ENCODE measurements around the gene PNPLA6. TPM values are rescaled to one million over a fixed set of nuclear protein-coding genes. Genes with fewer than 3 reads are reported as not detected.

The PNPLA6 gene
- total and polyA plus RNA-seq, 8 donors: 28.7 to 255 (median 37.7) TPM

- intact Hi-C loops (cut with DNase I): no loop called here
- no peak overlapping the region for H3K27ac ChIP-seq
- peaks cover 0 to 34% of the 10 kb centered on the region in 2 donors for H3K4me1 ChIP-seq
- ATAC-seq (no peak), DNase-seq (no peak)
- H3K27me3 ChIP-seq: peaks cover 8 to 54% of the 10 kb centered on the region in 2 donors
- no peak overlapping the region for H3K4me3 ChIP-seq
- H3K9me3 ChIP-seq: no peaks in the 10 kb centered on the region
- no peaks in the 10 kb centered on the region for H3K36me3 ChIP-seq
- TF ChIP-seq, protein P1, sequence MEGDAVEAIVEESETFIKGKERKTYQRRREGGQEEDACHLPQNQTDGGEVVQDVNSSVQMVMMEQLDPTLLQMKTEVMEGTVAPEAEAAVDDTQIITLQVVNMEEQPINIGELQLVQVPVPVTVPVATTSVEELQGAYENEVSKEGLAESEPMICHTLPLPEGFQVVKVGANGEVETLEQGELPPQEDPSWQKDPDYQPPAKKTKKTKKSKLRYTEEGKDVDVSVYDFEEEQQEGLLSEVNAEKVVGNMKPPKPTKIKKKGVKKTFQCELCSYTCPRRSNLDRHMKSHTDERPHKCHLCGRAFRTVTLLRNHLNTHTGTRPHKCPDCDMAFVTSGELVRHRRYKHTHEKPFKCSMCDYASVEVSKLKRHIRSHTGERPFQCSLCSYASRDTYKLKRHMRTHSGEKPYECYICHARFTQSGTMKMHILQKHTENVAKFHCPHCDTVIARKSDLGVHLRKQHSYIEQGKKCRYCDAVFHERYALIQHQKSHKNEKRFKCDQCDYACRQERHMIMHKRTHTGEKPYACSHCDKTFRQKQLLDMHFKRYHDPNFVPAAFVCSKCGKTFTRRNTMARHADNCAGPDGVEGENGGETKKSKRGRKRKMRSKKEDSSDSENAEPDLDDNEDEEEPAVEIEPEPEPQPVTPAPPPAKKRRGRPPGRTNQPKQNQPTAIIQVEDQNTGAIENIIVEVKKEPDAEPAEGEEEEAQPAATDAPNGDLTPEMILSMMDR (IDR thresholded peaks at IDR 0.05): no peak
Measured at GRCh38 chr19:7502552-7502951, 33.0 kb upstream of the PNPLA6 start.

DNA sequence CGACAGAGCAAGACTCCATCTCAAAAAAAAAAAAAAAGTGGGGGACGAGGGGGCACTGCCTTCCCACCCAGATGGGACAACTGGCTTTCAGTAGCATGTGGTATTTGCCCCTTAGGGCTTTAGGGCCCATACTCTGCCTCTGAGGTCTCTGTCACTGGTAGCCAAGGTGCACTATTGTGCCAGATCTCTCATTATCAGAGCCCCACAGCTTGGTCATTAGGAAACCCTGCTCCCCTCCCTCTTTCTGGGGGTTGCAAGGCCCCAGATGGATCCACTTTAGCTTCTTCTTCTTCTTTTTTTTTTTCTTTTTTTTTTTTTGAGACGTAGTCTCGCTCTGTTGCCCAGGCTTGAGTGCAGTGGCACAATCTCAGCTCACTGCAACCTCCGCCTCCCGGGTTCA is 30.8 kb upstream of the PNPLA6 start:
- TF ChIP-seq, protein P1 (IDR thresholded peaks at IDR 0.05): no peak
- intact Hi-C loops (cut with DNase I): no loop called here
- H3K4me3 ChIP-seq: no peak overlapping the region
- no peaks in the 10 kb centered on the region for H3K9me3 ChIP-seq
- no peaks in the 10 kb centered on the region for H3K36me3 ChIP-seq
- peaks cover 8 to 54% of the 10 kb centered on the region in 2 donors for H3K27me3 ChIP-seq
- ATAC-seq (no peak), DNase-seq (no peak)
- H3K27ac ChIP-seq: no peak overlapping the region
- peaks cover 0 to 43% of the 10 kb centered on the region in 2 donors for H3K4me1 ChIP-seq

GRCh38 chr19:7505288-7505681 is 30.2 kb upstream of the PNPLA6 start:
- Histone ChIP-seq H3K4me1 (peaks cover 0 to 43% of the 10 kb centered on the region in 2 donors), H3K4me3 (peak overlapping the region in 1 of 2 donors; percentile 30), H3K27ac (no peak overlapping the region), H3K27me3 (peaks cover 8 to 50% of the 10 kb centered on the region in 2 donors), H3K9me3 (no peaks in the 10 kb centered on the region), H3K36me3 (no peaks in the 10 kb centered on the region)
- intact Hi-C loops (cut with DNase I): no loop called here
- TF ChIP-seq, protein P1 (IDR thresholded peaks at IDR 0.05): no peak
- no peak for ATAC-seq
- DNase-seq: peak in 1 of 4 donors; percentile 68

- TF ChIP-seq, protein P1 (IDR thresholded peaks at IDR 0.05): no peak
- H3K4me1 ChIP-seq: peaks cover 0 to 39% of the 10 kb centered on the region in 2 donors
- no peaks in the 10 kb centered on the region for H3K9me3 ChIP-seq
- H3K36me3 ChIP-seq: no peaks in the 10 kb centered on the region
- peak overlapping the region in 1 of 2 donors; percentile 30 for H3K4me3 ChIP-seq
- DNase-seq (peak in 2 of 4 donors; percentile 65 to 86), ATAC-seq (peak; percentile 66)
- H3K27ac ChIP-seq: no peak overlapping the region
- peaks cover 3 to 44% of the 10 kb centered on the region in 2 donors for H3K27me3 ChIP-seq
- intact Hi-C loops (cut with DNase I): no loop called here
Measured at GRCh38 chr19:7505682-7506384, 29.7 kb upstream of the PNPLA6 start.

DNA sequence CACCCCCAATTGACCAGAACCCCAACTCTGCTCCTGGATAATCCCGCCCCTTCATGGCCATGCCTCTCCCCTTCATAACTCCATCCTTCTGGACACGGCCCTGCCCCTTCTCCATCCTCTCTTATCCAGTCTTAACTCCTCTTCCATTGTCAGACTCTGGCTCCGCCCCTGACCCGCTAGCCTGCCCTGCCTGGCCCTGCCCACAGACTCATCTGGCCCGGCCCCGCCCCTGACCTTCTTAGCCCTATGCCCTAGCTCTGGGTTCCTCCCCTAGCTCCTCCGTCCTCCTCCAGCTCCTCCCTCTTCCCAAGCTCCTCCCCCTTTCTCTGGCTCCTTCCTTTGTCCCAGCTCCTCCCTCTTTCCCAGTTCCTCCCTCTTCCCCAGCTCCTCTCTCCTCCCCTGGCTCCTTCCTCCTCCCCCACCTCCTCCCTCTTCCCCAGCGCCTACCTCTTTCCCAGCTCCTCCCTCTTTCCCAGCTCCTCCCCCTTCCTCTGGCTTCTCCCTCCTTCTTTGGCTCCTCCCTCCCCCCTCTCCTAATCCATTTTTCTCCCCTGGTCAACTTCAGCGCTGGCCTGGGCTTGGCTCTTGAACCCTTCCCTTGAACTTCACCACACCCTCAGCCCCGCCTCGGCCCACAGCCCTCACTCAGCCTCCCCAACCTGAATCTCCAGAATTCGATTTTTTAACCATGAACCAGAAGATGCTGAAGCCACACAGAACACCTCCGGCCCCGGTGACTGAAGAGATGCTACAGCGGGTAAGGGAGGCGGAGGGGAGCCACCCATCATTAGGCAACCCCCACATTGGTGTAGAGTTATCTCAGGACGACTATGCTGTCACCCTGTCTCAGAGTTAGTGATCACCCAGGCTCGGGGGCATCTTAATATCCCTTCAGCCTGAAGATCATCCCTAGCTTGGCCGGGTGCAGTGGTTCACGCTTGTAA is 28.9 kb upstream of the PNPLA6 start:
- Histone ChIP-seq H3K4me3 (peak overlapping the region in 1 of 2 donors; percentile 30), H3K36me3 (no peaks in the 10 kb centered on the region), H3K27ac (no peak overlapping the region), H3K4me1 (peaks cover 0 to 34% of the 10 kb centered on the region in 2 donors), H3K27me3 (peaks cover 0 to 36% of the 10 kb centered on the region in 2 donors), H3K9me3 (no peaks in the 10 kb centered on the region)
- ATAC-seq (peak; percentile 92), DNase-seq (peak in 2 of 4 donors; percentile 92 to 97)
- intact Hi-C loops (cut with DNase I): no loop called here
- TF ChIP-seq, protein P1 (IDR thresholded peaks at IDR 0.05): no peak
